COLO668 (cell line): Measurements from ENCODE around the gene AP2S1.
A peak's percentile ranks its signal among the peaks of the same experiment; 100 is the strongest.
"Not testable (repeated sequence)": the region's sequence is repeated elsewhere in the genome, so short reads cannot be mapped to it uniquely, and the experiment has no call there.

Experiments used
- DNase-seq: peaks from one replicate; lab custom pipeline; 2025; ENCODE audit not compliant: unreplicated experiment; lab: John Stamatoyannopoulos, UW

The AP2S1 gene

DNA sequence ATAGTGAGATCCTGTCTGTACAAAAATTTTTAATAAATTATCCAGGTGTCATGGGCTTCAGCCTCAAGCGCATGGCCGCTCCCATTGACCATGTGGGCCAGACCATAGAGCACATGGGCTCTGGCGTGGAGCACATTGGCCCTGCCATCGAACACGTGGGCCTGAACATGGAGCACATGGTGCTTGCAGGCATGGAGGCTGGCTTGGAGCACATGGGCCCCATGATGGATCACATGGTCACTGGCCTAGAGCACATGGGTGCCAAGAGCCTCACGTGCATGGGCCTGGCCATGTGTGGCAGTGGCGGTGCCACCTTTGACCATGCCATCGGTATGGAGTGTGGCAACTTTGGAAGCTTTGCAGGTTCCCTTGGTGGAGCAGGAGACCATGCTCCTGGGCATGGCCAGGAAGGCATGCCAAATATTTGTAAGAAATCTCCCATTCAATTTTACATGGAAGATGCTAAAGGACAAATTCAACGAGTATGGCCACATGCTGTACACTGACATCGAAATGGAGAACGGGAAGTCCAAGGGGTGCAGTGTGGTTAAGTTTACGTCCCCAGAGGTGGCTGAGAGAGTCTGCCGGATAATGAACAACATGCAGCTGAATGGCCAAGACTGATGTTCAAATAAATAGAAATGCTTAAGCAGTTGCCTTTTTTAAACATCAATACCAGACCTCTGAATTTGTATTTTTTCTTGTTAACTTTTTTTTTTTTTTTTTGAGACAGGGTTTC, 40.9 kb downstream of the AP2S1 start:
- no peak for DNase-seq

- no peak for DNase-seq
Observed at GRCh38 chr19:46806656-46807055, 44.0 kb downstream of the AP2S1 start.

GRCh38 chr19:46804432-46804831, 46.2 kb downstream of the AP2S1 start:
- DNase-seq: not testable (repeated sequence)

DNA sequence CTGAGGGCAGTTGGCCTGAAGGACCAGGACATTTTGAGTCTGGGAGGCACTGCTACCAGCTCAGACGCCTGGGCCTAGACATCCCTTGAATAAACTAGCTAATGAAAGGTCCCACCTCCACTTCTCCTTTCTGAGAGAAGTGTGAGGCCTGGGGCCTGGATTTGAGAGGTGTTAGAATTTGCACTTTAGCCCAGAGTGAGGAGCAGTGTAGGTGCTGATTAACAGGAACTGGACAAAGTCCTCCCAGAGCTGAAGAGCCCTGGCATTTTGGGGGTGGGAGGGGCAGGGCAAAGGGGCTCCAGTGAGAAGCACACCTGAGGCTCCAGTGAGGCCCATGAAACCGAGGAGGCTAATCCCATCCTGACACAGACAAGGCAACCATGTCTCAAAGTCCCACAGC, 47.1 kb downstream of the AP2S1 start:
- DNase-seq: no peak

GRCh38 chr19:46802152-46802551, 48.5 kb downstream of the AP2S1 start:
- no peak for DNase-seq

GRCh38 chr19:46798713-46799112, 51.9 kb downstream of the AP2S1 start:
- DNase-seq: no peak

DNA sequence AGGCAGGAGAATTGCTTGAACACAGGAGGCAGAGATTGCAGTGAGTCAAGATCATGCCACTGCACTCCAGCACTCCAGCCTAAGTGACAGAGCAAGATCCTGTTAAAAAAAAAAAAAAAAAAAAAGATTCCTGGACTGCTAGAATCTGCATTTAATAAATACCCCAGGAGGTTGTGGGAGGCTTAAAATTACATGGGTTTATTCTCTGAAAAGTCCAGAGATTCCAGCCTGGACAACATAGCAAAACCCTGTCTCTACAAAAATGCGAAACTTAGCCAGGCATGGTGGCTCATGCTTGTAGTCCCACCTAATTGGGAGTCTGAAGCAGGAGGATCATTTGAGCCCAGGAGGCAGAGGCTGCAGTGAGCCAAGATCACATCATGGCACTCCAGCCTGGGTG, 52.8 kb downstream of the AP2S1 start:
- DNase-seq: no peak

DNA sequence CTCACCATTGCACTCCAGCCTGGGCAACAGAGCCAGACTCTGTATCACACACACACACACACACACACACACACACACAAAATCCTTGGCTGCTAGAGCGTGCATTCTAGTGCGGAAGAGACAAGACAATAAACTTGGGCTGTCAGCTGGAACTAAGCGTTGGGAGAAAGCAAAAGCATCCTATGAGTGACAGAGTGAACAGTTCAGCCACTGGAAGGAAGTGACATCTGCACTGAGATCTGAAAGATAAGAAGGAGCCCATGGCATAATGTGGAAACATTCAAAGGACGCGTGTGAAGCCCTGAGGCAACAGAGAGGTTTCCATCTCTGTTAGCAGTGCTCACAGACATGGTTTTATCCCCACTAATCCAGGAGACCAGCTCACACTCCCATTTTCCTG, 58.7 kb downstream of the AP2S1 start:
- no peak for DNase-seq

- no peak for DNase-seq
Observed at GRCh38 chr19:46789371-46789770, 61.3 kb downstream of the AP2S1 start.

DNA sequence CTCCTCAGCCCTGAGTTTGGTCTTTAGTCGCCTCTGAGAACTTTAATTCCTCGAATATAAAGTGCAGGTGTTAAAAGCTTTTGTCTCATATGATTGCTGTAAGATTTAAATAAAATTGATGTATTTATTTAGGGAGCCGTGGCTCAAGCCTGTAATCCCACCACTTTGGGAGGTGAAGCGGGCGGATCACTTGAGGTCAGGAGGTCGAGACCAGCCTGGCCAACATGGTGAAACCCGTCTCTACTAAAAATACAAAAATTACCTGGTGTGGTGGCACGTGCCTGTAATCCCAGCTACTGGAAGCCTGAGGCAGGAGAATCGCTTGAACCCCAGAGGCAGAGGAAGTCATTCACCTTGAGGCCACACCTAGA, 61.7 kb downstream of the AP2S1 start:
- no peak for DNase-seq

- peak; percentile 97 for DNase-seq
Observed at GRCh38 chr19:46788262-46788967, 62.2 kb downstream of the AP2S1 start, which contains the start of gene SLC1A5. Gene SLC1A5, minus strand, starts transcription at chr19:46788594. Its CDS starts 629 bp downstream, at chr19:46787965.
